Stimulated activated CD8-positive, alpha-beta memory T cell treated with anti-CD3 and anti-CD28 coated beads, Interleukin-7, amount 100 ng/mL, for 48 hours (primary cell): ENCODE results near the gene POLR1G.
"Not testable (repeated sequence)": the region's sequence is repeated elsewhere in the genome, so short reads cannot be mapped to it uniquely, and the experiment has no call there.

Source experiments
- DNase-seq, 2 donors: peaks; one replicate each; pipeline ENCODE4 v3.0.0-alpha.2; 2020; ENCODE audit warnings: low read depth in 1 of 2; ENCODE audit errors: extremely low read depth in 1 of 2

POLR1G gene

GRCh38 chr19:45395821-45396617, 10.4 kb upstream of the POLR1G start:
- no peak for DNase-seq

DNA sequence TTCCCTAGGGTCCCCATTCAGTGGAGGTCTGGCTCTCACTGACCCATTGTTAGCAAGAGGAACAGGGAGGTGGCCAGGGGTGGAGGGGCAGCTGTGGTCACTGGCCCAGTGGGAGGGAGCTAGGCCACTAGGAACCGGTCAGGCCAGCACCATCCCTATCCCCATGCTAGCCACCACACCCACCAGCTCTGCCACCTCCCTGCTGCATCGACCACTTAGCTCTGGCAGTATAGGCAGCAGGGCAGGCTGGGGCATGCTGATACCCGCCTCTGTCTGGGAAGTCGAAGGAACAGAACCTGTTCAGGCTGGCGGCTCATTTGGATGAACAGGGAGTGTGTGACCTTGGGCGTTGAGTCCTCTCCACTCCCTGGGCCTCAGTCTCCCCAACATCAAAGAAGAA, 6.3 kb upstream of the POLR1G start:
- DNase-seq: no peak

DNA sequence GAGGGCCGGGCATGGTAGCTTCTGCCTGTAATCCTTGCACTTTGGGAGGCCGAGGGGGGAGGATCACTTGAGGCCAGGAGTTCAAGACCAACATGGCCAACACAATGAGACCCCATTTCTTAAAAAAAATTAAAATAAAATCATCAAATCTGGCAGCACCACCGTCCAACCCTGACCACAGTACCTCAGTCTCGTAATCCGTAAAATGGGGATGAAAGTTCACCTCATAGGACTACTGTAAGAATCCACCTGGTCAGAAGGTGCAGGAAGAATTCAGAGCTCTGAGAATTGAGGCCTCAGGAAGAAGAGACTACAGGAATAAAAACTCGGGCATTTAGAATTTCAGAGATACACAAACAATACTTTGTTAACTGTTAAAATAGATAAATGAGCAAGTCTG, 4.6 kb upstream of the POLR1G start:
- DNase-seq: no peak

DNA sequence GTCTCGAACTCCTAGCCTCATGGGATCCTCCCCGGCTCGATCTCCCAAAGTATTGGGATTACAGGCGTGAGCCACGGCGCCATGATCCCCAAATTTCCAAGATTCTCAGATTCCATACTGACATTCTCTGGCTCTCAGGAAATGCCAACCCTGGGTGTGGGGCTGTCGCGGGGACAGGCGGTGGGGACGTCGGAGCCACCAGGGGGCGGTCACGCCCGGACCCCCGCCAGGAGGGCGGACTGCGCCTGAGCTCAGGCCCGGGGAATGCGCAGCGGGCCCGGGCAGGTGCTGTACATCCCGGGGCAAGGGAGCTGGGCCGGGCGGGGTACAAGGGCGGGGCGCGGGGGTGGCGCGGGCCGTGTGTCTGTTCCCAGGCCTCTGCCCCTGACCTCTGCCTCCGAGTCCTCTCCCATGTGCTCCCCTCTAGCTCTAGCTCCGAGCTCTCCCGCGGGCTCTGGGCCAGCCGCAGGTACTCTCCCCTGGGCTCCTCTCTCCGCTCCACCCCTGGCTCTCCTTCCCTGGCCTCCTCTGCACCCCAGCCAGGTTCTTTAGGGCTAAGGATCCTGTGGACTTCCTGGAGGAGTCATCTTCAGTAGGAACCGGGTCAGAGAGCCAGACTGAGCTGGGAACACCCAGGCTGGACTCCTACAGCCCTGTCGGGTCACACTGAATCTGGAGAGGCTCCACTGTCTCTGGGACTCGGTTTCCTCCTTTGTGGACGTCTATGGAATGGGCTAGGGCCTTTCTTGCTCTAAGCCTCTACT, 4.0 kb upstream of the POLR1G start:
- DNase-seq: no peak

DNA sequence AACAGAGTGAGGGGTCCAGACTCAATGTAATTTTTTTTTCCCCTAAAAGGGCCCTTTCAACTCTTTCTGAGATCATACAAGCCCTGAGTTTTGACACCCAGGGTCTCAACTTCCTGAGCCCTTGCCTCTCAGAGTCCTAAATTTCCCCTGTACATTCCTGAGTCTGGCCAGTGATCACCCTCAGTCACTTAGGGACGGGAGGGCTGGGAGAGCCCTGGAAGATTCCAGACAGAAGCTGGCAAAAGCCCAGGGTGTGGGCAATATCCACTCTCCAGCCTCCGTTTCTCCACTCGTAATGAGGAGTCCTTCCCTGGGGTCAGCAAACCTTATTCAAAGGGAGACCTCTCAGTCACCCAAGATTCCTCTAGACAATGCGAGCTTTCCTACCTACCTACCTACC, 3.2 kb upstream of the POLR1G start:
- no peak for DNase-seq

DNA sequence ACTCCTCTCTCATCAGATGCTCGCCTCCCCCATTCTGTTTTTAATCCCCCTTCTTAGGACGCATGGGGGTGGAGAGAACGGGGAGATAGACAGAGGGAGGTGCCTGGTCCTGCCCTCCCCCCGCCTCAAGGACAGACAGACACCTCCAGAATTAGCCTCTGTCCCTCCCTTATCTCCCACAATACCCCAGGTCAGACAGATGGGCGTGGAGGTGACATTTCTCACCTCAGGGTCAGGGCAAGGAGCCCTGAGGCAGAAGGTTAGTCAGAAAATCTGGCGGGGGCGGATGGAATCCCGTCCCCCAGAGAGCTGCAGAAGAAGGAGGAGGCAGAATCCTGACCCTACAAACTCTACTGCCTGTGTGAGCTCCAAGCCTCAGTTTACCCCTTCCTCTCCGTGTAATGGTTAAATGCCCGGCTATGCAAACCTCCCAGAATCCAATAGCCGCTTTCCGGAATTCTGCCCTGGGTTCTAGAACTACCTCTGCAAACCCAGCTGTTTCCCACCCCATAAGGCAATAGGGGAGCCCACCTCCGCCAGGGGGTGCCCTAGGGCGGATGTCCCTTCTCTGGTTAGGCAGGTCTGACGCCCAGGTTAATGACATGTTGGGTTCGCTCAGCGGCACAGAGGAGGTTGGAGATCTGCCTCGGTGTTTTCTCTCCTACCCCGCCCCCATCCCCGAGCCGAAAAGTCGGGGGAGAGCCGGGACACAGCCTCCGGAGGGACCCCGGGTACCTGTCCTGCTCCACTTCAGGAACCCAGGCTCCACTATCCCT, 2.5 kb upstream of the POLR1G start:
- peak; percentile 37 to 72 for DNase-seq

DNA sequence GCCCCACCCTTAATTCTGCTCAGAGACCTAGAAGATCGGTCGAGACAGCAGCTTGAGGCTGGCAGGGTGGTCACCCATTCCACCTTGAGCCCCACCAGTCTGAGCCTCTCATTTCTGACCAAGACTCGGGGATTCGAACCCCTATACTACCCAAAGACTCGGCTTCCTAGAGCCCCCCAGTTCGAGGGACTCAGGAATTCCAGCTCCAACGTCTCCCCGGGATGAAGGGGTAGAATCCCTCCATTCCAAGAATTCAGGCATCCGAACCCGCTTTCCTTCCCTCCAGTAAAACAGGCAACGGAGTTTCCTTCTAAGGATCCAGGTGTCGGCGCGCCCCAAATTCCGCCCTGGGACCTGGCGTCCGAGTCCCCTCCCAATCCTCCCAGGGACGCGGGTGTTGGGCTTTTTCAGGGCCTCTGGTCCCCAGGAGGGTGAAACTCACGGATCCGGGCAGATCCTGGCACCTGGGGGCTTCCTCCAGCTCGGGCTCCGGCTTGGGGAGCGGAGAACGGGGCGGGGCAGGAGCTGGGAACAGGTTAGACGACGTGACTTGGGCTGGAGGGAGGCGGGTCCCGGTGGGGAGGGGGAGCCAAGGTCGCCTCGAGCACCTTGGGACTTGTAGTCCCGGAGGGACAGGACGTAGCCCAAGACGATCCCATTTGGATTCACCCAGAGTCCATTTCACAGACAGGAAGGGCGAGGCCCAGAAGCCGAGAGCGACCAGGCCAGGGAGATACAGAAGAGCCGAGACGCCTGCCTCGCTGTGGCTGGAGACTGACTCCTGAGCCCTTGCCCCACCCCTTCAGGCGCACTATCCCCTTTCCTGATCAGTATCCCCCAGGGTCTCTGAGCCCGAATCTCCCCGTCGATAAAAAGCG, 1.6 kb upstream of the POLR1G start, which contains the start of gene PPP1R13L:
TSS of gene PPP1R13L (minus strand) at position 513 of the 878 bp plus-strand sequence. CDS start 6,751 bp downstream, outside the sequence.
- DNase-seq: peak in 1 of 2 donors; percentile 52

GRCh38 chr19:45405435-45406225, 814 bp upstream of the POLR1G start:
- DNase-seq: peak; percentile 66 to 82

DNA sequence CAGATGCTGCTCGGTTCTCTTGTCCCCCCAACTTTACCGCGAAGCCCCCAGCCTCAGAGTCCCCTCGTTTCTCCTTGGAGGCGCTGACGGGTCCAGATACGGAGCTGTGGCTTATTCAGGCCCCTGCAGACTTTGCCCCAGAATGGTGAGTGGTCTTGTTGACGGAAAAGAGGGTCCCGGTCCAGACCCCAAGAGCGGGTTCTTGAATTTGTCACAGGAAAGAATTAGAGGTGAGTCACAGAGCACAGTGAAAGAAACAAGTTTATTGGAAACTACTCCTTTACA, 589 bp downstream of the POLR1G start:
- no peak for DNase-seq

- DNase-seq: not testable (repeated sequence)
These were observed 1.1 kb downstream of the POLR1G start for GRCh38 chr19:45407585-45407984.

- no peak for DNase-seq
These were observed 1.7 kb downstream of the POLR1G start for GRCh38 chr19:45408121-45408520.

DNA sequence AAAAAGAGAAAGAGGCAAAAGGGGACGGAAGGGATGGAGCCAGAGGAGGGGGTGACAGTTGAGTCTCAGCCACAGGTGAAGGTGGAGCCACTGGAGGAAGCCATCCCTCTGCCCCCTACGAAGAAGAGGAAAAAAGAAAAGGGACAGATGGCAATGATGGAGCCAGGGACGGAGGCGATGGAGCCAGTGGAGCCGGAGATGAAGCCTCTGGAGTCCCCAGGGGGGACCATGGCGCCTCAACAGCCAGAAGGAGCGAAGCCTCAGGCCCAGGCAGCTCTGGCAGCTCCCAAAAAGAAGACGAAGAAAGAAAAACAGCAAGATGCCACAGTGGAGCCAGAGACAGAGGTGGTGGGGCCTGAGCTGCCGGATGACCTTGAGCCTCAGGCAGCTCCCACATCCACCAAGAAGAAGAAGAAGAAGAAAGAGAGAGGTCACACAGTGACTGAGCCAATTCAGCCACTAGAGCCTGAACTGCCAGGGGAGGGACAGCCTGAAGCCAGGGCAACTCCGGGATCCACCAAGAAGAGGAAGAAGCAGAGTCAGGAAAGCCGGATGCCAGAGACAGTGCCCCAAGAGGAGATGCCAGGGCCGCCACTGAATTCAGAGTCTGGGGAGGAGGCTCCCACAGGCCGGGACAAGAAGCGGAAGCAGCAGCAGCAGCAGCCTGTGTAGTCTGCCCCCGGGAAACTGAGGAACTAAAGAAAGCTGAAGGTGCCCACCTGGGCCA, 2.5 kb downstream of the POLR1G start:
- DNase-seq: no peak

- no peak for DNase-seq
These were observed 3.1 kb downstream of the POLR1G start for GRCh38 chr19:45409557-45409920.

GRCh38 chr19:45410330-45410729, 3.9 kb downstream of the POLR1G start:
- not testable (repeated sequence) for DNase-seq

GRCh38 chr19:45413497-45413896, 7.1 kb downstream of the POLR1G start:
- DNase-seq: no peak

DNA sequence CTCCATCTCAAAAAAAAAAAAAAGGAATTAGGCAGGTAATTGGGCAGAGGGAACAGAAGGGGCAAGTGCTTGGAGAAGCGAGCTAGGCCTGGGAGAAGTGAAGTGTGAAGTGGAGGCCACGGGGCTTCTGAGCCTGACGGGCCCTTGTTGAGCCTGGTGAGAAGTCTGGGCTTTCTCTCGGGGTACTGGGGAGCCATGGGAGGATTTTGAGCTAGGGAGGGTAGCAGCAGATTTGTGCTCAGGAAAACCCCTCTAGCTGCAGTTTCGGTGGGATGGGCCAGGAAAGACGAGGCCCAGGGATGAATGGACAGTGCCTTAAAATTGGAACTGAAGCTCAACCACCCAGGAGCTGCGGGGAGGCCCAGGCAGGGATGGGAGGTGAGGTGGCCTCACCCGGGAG, 8.0 kb downstream of the POLR1G start:
- no peak for DNase-seq

DNA sequence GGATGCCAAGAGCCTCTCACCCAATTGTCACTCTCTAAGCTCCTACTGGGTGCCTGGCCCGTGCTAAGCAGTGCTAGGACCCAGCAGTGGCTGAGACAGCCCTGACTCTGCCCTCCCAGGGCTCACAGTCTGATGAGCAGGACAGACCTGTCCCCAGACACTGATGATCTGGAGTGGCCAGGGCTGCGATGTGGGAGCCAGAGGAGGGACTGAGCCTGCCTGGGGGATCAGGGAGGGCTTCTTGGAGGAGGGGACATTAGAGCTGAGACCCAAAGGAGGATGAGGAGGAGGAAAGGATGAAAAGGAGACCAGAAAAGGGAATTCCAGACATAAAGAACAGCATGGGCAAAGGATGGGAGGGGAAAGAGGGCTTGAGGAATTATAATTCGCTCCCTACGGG, 10.7 kb downstream of the POLR1G start:
- no peak for DNase-seq

- DNase-seq: no peak
These were observed 12.4 kb downstream of the POLR1G start for GRCh38 chr19:45418802-45419201.

GRCh38 chr19:45419396-45419795, 13.0 kb downstream of the POLR1G start:
- no peak for DNase-seq
